GM12878 (cell line): ENCODE results near the gene TSPEAR. TPM values are rescaled to one million over a fixed set of nuclear protein-coding genes. Genes with fewer than 3 reads are reported as not detected.

ENCODE experiments used
- ATAC-seq: fragments of 200-7000 bp; cut with Tn5 transposase; 3 replicates; pipeline ENCODE4 v1.9.1; 2020; ENCODE audit warnings: mild to moderate bottlenecking, moderate library complexity
- BruUV-seq: library from RNA; stranded (reverse); fragments of 400-500 nt; replicated peaks from 2 replicates; lab custom pipeline; 2021; lab: Mats Ljungman, UMichigan
- CTCF ChIA-PET: fragments of 300-600 bp; sonication (Branson Sonifier 250); formaldehyde crosslinking; extraction: SDS; loops from one replicate; lab custom pipeline; 2021; ENCODE audit warnings: inconsistent platforms; lab: Yijun Ruan, JAX
- POLR2A ChIA-PET: fragments of 350-600 bp; formaldehyde crosslinking; extraction: SDS; loops from one replicate; lab custom pipeline; 2021; ENCODE audit warnings: inconsistent platforms; lab: Charles Lee
- RAD21 ChIA-PET: fragments of 300-600 bp; sonication (Branson Sonifier 250); formaldehyde crosslinking; loops from one replicate; lab custom pipeline; 2023; ENCODE audit warnings: antibody characterized with exemption; ENCODE audit not compliant: unreplicated experiment; lab: Charles Lee
- SMC1A ChIA-PET: fragments of 300-600 bp; sonication (Branson Sonifier 250); formaldehyde crosslinking; loops from one replicate; lab custom pipeline; 2023; ENCODE audit not compliant: unreplicated experiment, uncharacterized antibody; lab: Charles Lee
- DNase-seq: peaks from one replicate; pipeline ENCODE4 v3.0.0-alpha.2; 2011; ENCODE audit warnings: low read depth, low spot score
- FAIRE-seq: peaks from 3 replicates; lab custom pipeline; 2011; peaks lifted over from hg19 to GRCh38; lab: Jason Lieb, UNC
- H2AFZ ChIP-seq: 2 replicates; pipeline ENCODE4 v1.6.0; 2011; ENCODE audit warnings: low read depth, low read length, control low read depth; ENCODE audit not compliant: control insufficient read depth
- H3K27ac ChIP-seq: 2 replicates; pipeline ENCODE4 v1.5.1; 2011; ENCODE audit warnings: control low read depth; ENCODE audit not compliant: control insufficient read depth, insufficient read depth
- H3K27me3 ChIP-seq, 2 experiments: replicated peaks in 1 of 2; 2 replicates each; pipeline versions ENCODE4 v1.6.0 to v1.6.1; 2011; ENCODE audit warnings: low read length in 1 of 2; ENCODE audit not compliant: control insufficient read depth in 2 of 2, insufficient read depth in 2 of 2
- H3K36me3 ChIP-seq, 2 experiments: 2 replicates each; pipeline ENCODE4 v1.5.1; 2011; ENCODE audit warnings: low read length in 1 of 2; ENCODE audit not compliant: control insufficient read depth in 2 of 2, insufficient read depth in 2 of 2
- H3K4me1 ChIP-seq: 2 replicates; pipeline ENCODE4 v1.6.1; 2011; ENCODE audit warnings: mild to moderate bottlenecking, low read length, moderate library complexity, mixed read lengths; ENCODE audit not compliant: control insufficient read depth, insufficient read depth
- H3K4me2 ChIP-seq: 2 replicates; pipeline ENCODE4 v1.6.0; 2011; ENCODE audit warnings: control low read depth; ENCODE audit not compliant: control insufficient read depth, insufficient read depth
- H3K4me3 ChIP-seq: fragments of 200-600 bp; sonication (generic); 2 replicates; pipeline ENCODE4 v1.5.1; 2016
- H3K79me2 ChIP-seq: 2 replicates; pipeline ENCODE4 v1.6.0; 2011; ENCODE audit warnings: low read length; ENCODE audit not compliant: control insufficient read depth, insufficient read depth
- H3K9ac ChIP-seq: 2 replicates; pipeline ENCODE4 v1.8.0; 2011; ENCODE audit warnings: low read length, control low read depth, mixed read lengths; ENCODE audit not compliant: control insufficient read depth, insufficient read depth
- H3K9me3 ChIP-seq: replicated peaks from 3 replicates; pipeline ENCODE4 v1.5.1; 2011; ENCODE audit warnings: mild to moderate bottlenecking, low read length; ENCODE audit not compliant: control insufficient read depth, insufficient read depth
- H4K20me1 ChIP-seq: 2 replicates; pipeline ENCODE4 v1.6.0; 2011; ENCODE audit not compliant: control insufficient read depth, insufficient read depth
- BMI1 ChIP-seq: fragments of 450-650 bp; IDR thresholded peaks from 2 replicates; pipeline ENCODE4 v1.6.1; 2016; ENCODE audit warnings: mild to moderate bottlenecking, moderate library complexity, borderline replicate concordance
- CBX5 ChIP-seq: sonication (generic); IDR thresholded peaks from 2 replicates; pipeline ENCODE4 v1.6.1; 2016; ENCODE audit warnings: low read depth, moderate library complexity, mild to moderate bottlenecking, inconsistent platforms
- EED ChIP-seq: sonication (generic); IDR thresholded peaks from 2 replicates; pipeline ENCODE4 v1.6.1; 2016; ENCODE audit warnings: antibody characterized with exemption, low read depth
- EGR1 ChIP-seq, 2 experiments: IDR thresholded peaks; 1 replicate in 1 of 2; 2 replicates in 1 of 2; pipeline ENCODE4 v1.6.1; 2011 to 2012; ENCODE audit warnings: low read depth in 2 of 2, low read length in 2 of 2, borderline replicate concordance in 1 of 2, mild to moderate bottlenecking in 1 of 2, moderate library complexity in 1 of 2
- IKZF2 ChIP-seq, 2 experiments: fragments of 450-650 bp; IDR thresholded peaks; 2 replicates each; pipeline ENCODE4 v1.6.1; 2017; ENCODE audit warnings: mild to moderate bottlenecking in 2 of 2, moderate library complexity in 2 of 2
- IRF4 ChIP-seq: IDR thresholded peaks from 2 replicates; pipeline ENCODE4 v1.6.1; 2011; ENCODE audit warnings: low read depth, low read length
- KAT2A ChIP-seq: conservative IDR thresholded peaks from 2 replicates; pipeline ENCODE4 v1.6.1; 2011; ENCODE audit warnings: low read depth, low read length; ENCODE audit not compliant: control insufficient read depth
- PAX5 ChIP-seq: IDR thresholded peaks from 2 replicates; pipeline ENCODE4 v1.6.1; 2011; ENCODE audit warnings: low read depth, low read length, borderline replicate concordance
- PAX8 ChIP-seq: fragments of 450-650 bp; IDR thresholded peaks from 2 replicates; pipeline ENCODE4 v1.6.1; 2017; ENCODE audit warnings: mild to moderate bottlenecking, moderate library complexity
- RAD21 ChIP-seq: IDR thresholded peaks from 2 replicates; pipeline ENCODE4 v1.6.1; 2011; ENCODE audit warnings: mild to moderate bottlenecking, low read depth, low read length, moderate library complexity; ENCODE audit not compliant: insufficient read depth
- SMAD1 ChIP-seq: fragments of 450-650 bp; IDR thresholded peaks from 2 replicates; pipeline ENCODE4 v1.6.1; 2018; ENCODE audit warnings: mild to moderate bottlenecking, low read depth; ENCODE audit not compliant: partially characterized antibody
- SMAD5 ChIP-seq: IDR thresholded peaks from 2 replicates; pipeline ENCODE4 v1.6.1; 2016; ENCODE audit warnings: antibody characterized with exemption, low read depth
- SREBF2 ChIP-seq: IDR thresholded peaks from 2 replicates; pipeline ENCODE4 v1.6.1; 2012; ENCODE audit warnings: mild to moderate bottlenecking, low read length
- SUZ12 ChIP-seq: fragments of 200-600 bp; sonication (generic); IDR thresholded peaks from one replicate; pipeline ENCODE4 v1.6.1; 2018; ENCODE audit warnings: antibody characterized with exemption, mild to moderate bottlenecking; ENCODE audit not compliant: unreplicated experiment
- USF2 ChIP-seq: IDR thresholded peaks from 2 replicates; pipeline ENCODE4 v1.6.1; 2011; ENCODE audit warnings: low read depth, low read length, improper control_type of control experiment, borderline replicate concordance
- WRNIP1 ChIP-seq: IDR thresholded peaks from 2 replicates; pipeline ENCODE4 v1.6.1; 2011; ENCODE audit warnings: low read depth, low read length, improper control_type of control experiment, borderline replicate concordance
- YY1 ChIP-seq: IDR thresholded peaks from 2 replicates; pipeline ENCODE4 v1.6.1; 2011; ENCODE audit warnings: low read depth, mild to moderate bottlenecking, low read length
- WGBS: methylation state at CpG from one replicate; pipeline ENCODE4 v1.1.6; 2016; ENCODE audit warnings: low lambda C conversion rate; ENCODE audit not compliant: insufficient replicate concordance, insufficient coverage; ENCODE audit errors: missing lambda C conversion rate; 5-methylcytosine and 5-hydroxymethylcytosine counted together
- in situ Hi-C: fragments of 300-500 bp; cut with MboI; formaldehyde crosslinking; loops from 9 replicates; pipeline ENCODE4 v1.14.3; 2018; ENCODE audit warnings: mixed read lengths
- intact Hi-C: fragments of 100-400 bp; cut with micrococcal nuclease; formaldehyde crosslinking; loops from one replicate; pipeline ENCODE4 v1.14.2; 2022; ENCODE audit not compliant: unreplicated experiment
- polyA plus RNA-seq, 11 experiments: library from polyadenylated mRNA; depleted of rRNA in 4 of 11; unstranded in 6 of 11; stranded (reverse) in 5 of 11; fragments of >200 nt; fragmentation: Nextera tagmentation in 4 of 11; fragmentation: Illumina TruSeq in 1 of 11; extraction: Ambion mirVana in 4 of 11; extraction: Trizol in 1 of 11; gene quantifications; 1 replicate in 1 of 11; 2 replicates in 10 of 11; pipeline versions ENCODE4 v1.2.1 to v1.2.3, GENCODE V29; 2011 to 2016; ENCODE audit warnings: inconsistent platforms in 2 of 11, missing spikeins in 2 of 11, low read depth in 1 of 11
- total RNA-seq, 4 experiments: library from RNA; depleted of rRNA in 3 of 4; stranded (reverse); fragments of >200 nt in 3 of 4; fragmentation: Illumina TruSeq in 1 of 4; extraction: Trizol in 1 of 4; gene quantifications; 2 replicates each; pipeline versions ENCODE4 v1.2.1 to v1.2.3, GENCODE V29; 2013 to 2021
- TF ChIP-seq, protein P1 (sequence below): IDR thresholded peaks from 2 replicates; pipeline ENCODE4 v1.6.1; 2012; ENCODE audit warnings: low read length, inconsistent platforms

TSPEAR gene
- total and polyA plus RNA-seq, 10 of the 15 experiments (the other 5 are each of a cell fraction or from before 2014, with no cell fraction given): not detected

DNA sequence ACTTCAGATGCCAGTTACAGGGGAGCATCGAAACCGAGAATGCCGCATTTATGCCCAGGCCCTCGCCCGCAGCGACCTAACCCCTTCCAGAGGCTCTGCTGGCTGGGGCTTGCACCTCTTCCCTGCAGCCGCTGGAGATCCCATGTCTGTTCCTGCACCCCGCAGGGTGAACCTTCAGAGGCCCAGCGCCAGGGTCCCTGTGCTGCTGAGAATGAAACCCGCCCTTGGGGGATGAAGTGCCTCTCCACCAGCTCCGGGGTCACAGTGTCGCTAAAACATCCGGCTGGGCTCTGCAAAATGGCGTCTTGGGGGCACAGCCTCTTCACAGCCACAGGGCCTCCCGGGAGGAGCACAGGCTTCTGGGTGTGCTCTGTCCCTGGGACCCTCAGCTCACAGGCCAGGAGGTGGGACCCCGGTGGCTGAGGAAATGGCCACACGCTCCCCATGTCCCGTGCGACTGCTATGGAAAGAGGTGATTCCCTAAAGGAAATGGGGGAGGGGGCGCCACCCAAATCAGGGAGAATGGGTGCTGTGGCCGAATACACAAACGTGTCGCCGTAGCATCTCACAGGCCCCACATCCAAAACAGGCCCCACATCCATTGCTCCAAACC, 39.9 kb upstream of the TSPEAR start:
- DNase-seq: no peak
- no peak for FAIRE-seq
- no peak overlapping the region for H3K27ac ChIP-seq
- no peaks in the 10 kb centered on the region for H3K27me3 ChIP-seq
- no peak overlapping the region for H3K9ac ChIP-seq
- CTCF ChIA-PET: interaction anchor here (0.6 kb wide), 1 partner anchor 9 kb away, joined by 3 read pairs; no protein-coding TSS in a partner anchor
- H3K4me2 ChIP-seq: no peak overlapping the region
- H3K4me1 ChIP-seq: no peaks in the 10 kb centered on the region
- H3K4me3 ChIP-seq: no peak overlapping the region
- no TSS peak for BruUV-seq
- WGBS: 36% methylated on average over 24 of the region's 24 CpGs
- H3K36me3 ChIP-seq: no peaks in the 10 kb centered on the region
- RAD21 ChIA-PET: no interaction called here
- in situ Hi-C loops (no loop called here), intact Hi-C loops (no loop called here)
- H2AFZ ChIP-seq: no peak overlapping the region
- TF ChIP-seq RAD21 (no peak), EGR1 (IDR thresholded peaks at IDR 0.05; ENCODE audit: borderline replicate concordance in 1 of 2, low read depth in 2 of 2, low read length in 2 of 2) (no peak), SREBF2 (no peak), PAX5 (no peak), YY1 (no peak), SMAD1 (no peak), SMAD5 (no peak), BMI1 (no peak)
- SMC1A ChIA-PET: no interaction called here
- ATAC-seq: no peak
- H3K79me2 ChIP-seq: no peaks in the 10 kb centered on the region
- no peaks in the 10 kb centered on the region for H4K20me1 ChIP-seq
- H3K9me3 ChIP-seq: no peaks in the 10 kb centered on the region; the same call in 2 of the 3 replicates
- POLR2A ChIA-PET: no interaction called here

DNA sequence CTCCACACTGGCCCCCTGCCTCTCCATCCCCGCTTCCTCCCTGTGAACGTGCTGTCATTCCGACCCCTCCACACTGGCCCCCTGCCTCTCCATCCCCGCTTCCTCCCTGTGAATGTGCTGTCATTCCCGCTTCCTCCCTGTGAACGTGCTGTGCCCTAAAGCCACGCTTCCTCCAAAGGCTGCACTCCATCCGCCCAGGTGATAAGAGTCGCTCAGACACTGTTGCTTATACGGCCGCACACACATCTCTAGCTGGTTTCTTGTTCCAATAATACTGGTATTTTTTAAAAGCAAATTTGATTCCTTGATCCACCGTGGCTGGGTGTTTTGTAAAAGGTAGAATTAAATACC, 39.3 kb upstream of the TSPEAR start:
- no peak for TF ChIP-seq PAX8
- no peak for TF ChIP-seq USF2
- no peak for TF ChIP-seq KAT2A
- no peak for TF ChIP-seq IKZF2 (IDR thresholded peaks at IDR 0.05)
- no peak for TF ChIP-seq IRF4
- TF ChIP-seq EED: no peak
- TF ChIP-seq, protein P1, sequence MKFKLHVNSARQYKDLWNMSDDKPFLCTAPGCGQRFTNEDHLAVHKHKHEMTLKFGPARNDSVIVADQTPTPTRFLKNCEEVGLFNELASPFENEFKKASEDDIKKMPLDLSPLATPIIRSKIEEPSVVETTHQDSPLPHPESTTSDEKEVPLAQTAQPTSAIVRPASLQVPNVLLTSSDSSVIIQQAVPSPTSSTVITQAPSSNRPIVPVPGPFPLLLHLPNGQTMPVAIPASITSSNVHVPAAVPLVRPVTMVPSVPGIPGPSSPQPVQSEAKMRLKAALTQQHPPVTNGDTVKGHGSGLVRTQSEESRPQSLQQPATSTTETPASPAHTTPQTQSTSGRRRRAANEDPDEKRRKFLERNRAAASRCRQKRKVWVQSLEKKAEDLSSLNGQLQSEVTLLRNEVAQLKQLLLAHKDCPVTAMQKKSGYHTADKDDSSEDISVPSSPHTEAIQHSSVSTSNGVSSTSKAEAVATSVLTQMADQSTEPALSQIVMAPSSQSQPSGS: no peak
- no peak for TF ChIP-seq WRNIP1
- TF ChIP-seq SUZ12: no peak
- no peak for TF ChIP-seq CBX5
- POLR2A ChIA-PET: no interaction called here
- Histone ChIP-seq H3K36me3 (no peaks in the 10 kb centered on the region), H3K4me3 (no peak overlapping the region), H3K9me3 (no peaks in the 10 kb centered on the region; the same call in 2 of the 3 replicates), H3K27me3 (no peaks in the 10 kb centered on the region), H4K20me1 (no peaks in the 10 kb centered on the region), H3K4me1 (no peaks in the 10 kb centered on the region), H3K4me2 (no peak overlapping the region), H2AFZ (no peak overlapping the region), H3K79me2 (no peaks in the 10 kb centered on the region), H3K27ac (no peak overlapping the region), H3K9ac (no peak overlapping the region)
- CTCF ChIA-PET: interaction anchor here (0.6 kb wide), 1 partner anchor 8 kb away, joined by 3 read pairs; no protein-coding TSS in a partner anchor
- intact Hi-C loops (no loop called here), in situ Hi-C loops (no loop called here)
- WGBS: 27% methylated on average over 9 of the region's 12 CpGs
- no peak for FAIRE-seq
- DNase-seq: no peak
- RAD21 ChIA-PET: no interaction called here
- BruUV-seq: no TSS peak
- ATAC-seq: no peak
- SMC1A ChIA-PET: interaction anchor here (0.7 kb wide), 1 partner anchor 242 kb away, joined by 3 read pairs; no protein-coding TSS in a partner anchor
